ENCODE data around the gene ZRANB1.

The ZRANB1 gene

GRCh38 chr10:125035588-125036295, 93.8 kb downstream of the ZRANB1 start:
- no peak overlapping the region for H3K4me3 ChIP-seq (ENCODE audit: low read depth, low read length)
- DNase-seq (ENCODE audit: low read depth) = no peak
- no peak for TF ChIP-seq CTCF (IDR thresholded peaks at IDR 0.05; ENCODE audit: low read depth, low read length, missing control alignments)

GRCh38 chr10:125037145-125037877, 95.4 kb downstream of the ZRANB1 start:
- H3K4me3 ChIP-seq (ENCODE audit: low read depth, low read length) = no peak overlapping the region
- no peak for TF ChIP-seq CTCF (IDR thresholded peaks at IDR 0.05; ENCODE audit: low read depth, low read length, missing control alignments)
- DNase-seq (ENCODE audit: low read depth) = no peak

Data from GM12864 (cell line).